ENCODE results near the gene CACNA1B. TPM values are rescaled to one million over a fixed set of nuclear protein-coding genes. Genes with fewer than 3 reads are reported as not detected.

Gene CACNA1B
- total RNA-seq, 2 donors from 2014 or later = 0.26 to 0.99 TPM

DNA sequence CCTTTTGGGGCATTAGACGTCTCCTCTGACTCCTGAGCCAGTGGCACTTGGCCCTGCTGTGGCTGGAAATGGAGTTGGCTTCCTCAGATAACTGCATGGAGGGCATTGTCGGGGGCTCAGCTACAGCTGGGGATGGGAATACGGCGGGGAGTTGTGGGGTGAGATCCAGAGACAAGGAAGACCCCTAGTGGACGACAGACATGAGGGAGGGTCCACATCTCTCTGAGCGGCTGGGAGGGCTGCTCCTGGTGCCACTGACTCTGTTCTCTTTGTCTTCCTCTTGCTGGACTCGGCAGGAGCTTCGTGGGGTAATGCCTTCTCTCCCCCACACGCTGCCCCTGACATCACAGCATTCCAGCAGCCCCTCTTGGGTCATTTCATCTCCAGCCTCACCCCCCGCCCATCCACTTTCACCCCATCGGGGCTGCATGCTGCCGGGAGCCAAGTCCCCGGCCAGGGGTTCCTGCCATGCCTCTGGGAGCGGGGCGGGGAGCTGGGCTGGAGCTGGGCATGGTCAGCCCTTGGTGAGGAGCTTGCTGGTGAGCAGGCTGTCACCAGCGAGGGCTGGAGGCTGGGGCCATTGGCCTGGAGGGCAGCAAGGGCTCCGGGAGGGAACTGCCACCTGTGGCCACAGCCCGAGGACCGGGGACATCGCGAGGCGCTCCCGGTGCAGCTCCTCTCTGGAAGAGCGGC lies 172.3 kb downstream of the CACNA1B start:
- H3K27me3 ChIP-seq = no peaks in the 10 kb centered on the region
- intact Hi-C loops (cut with DNase I) = no loop called here

DNA sequence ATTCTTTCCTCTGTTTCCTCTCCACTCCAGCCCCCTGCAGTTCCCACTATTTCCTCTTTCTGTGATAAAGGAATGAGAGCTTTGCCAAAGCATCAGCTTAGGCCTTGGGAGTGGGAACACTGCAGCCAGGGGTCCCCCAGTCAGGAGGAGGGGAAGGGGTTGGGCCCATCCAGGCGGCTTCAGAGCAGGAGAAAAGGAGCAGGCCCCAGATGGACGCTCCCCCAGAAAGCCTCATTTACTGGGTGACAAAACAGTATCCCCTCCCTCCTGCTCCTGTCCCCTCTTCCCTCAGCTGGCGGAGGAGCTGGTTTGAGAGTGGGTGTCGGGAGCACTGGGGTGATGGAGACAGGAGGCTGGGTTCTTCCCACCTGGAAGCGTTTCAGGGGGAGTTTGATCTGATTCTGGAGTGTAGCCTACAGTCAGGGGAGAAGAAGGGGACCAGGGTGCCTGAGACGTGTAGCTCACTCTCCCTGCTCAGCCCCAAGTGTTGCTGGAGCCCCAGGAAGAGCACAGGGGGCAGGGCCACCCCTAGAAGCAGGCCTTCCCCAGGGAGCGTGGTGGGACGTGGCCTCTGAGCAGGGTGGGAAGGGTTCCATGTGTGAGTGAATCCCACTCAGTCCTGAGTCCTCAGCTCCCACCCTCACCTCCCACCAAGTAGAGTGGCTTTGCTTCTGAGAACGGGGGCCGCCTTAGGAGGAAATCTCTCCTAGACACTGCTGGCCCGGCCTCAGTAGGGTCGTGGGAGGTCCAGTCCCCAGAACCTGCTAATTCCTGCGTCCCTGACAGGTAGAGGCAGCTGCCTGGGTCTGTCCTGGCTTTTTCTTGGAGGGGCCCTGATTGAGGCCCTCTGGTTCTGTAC lies 173.1 kb downstream of the CACNA1B start:
- ATAC-seq (no peak), DNase-seq (peak in 1 of 4 donors; percentile 4)
- H3K9me3 ChIP-seq = no peaks in the 10 kb centered on the region

More for the DNA sequence above, 172.3 kb downstream of the CACNA1B start:
- DNase-seq (peak in 1 of 4 donors; percentile 5), ATAC-seq (no peak)
- no peak for TF ChIP-seq POLR2A (IDR thresholded peaks at IDR 0.05)
- TF ChIP-seq, protein P1, sequence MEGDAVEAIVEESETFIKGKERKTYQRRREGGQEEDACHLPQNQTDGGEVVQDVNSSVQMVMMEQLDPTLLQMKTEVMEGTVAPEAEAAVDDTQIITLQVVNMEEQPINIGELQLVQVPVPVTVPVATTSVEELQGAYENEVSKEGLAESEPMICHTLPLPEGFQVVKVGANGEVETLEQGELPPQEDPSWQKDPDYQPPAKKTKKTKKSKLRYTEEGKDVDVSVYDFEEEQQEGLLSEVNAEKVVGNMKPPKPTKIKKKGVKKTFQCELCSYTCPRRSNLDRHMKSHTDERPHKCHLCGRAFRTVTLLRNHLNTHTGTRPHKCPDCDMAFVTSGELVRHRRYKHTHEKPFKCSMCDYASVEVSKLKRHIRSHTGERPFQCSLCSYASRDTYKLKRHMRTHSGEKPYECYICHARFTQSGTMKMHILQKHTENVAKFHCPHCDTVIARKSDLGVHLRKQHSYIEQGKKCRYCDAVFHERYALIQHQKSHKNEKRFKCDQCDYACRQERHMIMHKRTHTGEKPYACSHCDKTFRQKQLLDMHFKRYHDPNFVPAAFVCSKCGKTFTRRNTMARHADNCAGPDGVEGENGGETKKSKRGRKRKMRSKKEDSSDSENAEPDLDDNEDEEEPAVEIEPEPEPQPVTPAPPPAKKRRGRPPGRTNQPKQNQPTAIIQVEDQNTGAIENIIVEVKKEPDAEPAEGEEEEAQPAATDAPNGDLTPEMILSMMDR (IDR thresholded peaks at IDR 0.05) = no peak
- Histone ChIP-seq H3K27ac (no peak overlapping the region), H3K4me3 (no peak overlapping the region), H3K9me3 (no peaks in the 10 kb centered on the region), H3K4me1 (no peaks in the 10 kb centered on the region), H3K36me3 (replicated peaks in 1 of 2; ENCODE audit: insufficient read depth in 1 of 2, low read depth in 2 of 2) (no peaks in the 10 kb centered on the region)
- WGBS, 2 donors = 50 to 58% methylated on average over 4 to 20 of the region's 24 CpGs

DNA sequence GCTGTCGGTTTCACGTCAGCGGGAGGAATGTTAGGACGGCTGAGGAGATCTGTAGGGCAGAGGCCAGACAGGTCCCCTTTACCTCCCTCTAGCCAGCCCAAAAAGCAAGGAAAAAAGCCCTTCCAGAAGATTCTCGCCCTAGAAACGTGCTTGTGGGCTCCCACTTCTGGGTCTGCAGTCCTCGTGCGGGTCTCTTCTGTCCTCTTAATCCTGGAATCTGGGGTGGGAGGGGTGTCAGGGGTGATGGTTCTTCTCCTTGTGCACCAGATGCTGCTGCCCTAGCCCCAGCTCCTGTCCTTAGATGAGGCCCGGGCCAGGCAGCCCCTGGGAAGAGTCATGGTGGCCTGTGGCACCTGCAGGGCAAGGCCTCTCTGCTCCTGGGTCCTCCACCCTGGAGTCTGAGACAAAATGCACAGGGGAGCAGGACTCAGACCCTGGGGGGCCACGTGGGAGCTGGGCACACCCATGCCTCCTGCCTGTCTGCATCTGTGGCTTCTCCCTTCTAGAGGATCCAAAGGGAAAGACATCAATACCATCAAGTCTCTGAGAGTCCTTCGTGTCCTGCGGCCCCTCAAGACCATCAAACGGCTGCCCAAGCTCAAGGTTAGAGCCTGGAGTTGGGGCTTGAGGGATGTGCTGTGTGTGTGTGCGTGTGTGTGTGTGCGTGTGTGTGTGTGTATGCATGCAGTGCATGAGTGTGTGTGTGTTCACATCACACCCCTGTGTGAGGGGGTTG lies 174.2 kb downstream of the CACNA1B start:
- DNase-seq = no peak
- intact Hi-C loops (cut with DNase I) = no loop called here

More for the DNA sequence above, 173.1 kb downstream of the CACNA1B start:
- intact Hi-C loops (cut with DNase I) = no loop called here
- H3K4me3 ChIP-seq = no peak overlapping the region
- WGBS, 2 donors = 66 to 74% methylated on average over 6 to 13 of the region's 13 CpGs
- H3K36me3 ChIP-seq (replicated peaks in 1 of 2; ENCODE audit: insufficient read depth in 1 of 2, low read depth in 2 of 2) = no peaks in the 10 kb centered on the region
- no peak overlapping the region for H3K27ac ChIP-seq
- TF ChIP-seq, protein P1 (IDR thresholded peaks at IDR 0.05) = no peak
- TF ChIP-seq POLR2A (IDR thresholded peaks at IDR 0.05) = no peak
- H3K27me3 ChIP-seq = no peaks in the 10 kb centered on the region
- H3K4me1 ChIP-seq = no peaks in the 10 kb centered on the region

DNA sequence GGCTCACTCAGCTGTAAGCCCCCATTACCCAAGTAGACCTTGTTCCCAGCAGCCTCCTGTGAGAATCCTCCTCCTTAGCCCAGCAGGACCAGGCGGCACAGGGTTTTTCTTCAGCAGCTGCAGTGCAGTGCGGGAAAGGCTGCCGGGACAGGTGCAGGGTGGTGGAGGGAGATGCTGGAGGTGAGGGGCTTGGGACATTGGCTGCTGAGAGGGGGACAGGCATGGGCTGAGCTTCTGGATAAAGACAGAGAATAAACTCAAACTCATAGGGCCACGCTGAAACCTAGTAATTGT lies 174.7 kb downstream of the CACNA1B start:
- ATAC-seq (no peak), DNase-seq (peak in 1 of 4 donors; percentile 1)
- no peaks in the 10 kb centered on the region for H3K4me1 ChIP-seq
- no peak overlapping the region for H3K4me3 ChIP-seq
- WGBS, 2 donors = 85 to 92% methylated on average over 4 of the region's 4 CpGs
- H3K27ac ChIP-seq = no peak overlapping the region
- intact Hi-C loops (cut with DNase I) = no loop called here
- no peaks in the 10 kb centered on the region for H3K27me3 ChIP-seq
- no peak for TF ChIP-seq POLR2A (IDR thresholded peaks at IDR 0.05)
- TF ChIP-seq, protein P1 (IDR thresholded peaks at IDR 0.05) = no peak
- H3K9me3 ChIP-seq = no peaks in the 10 kb centered on the region
- H3K36me3 ChIP-seq (replicated peaks in 1 of 2; ENCODE audit: insufficient read depth in 1 of 2, low read depth in 2 of 2) = no peaks in the 10 kb centered on the region

More for the DNA sequence above, 174.2 kb downstream of the CACNA1B start:
- no peak for TF ChIP-seq POLR2A (IDR thresholded peaks at IDR 0.05)
- TF ChIP-seq, protein P1 (IDR thresholded peaks at IDR 0.05) = no peak
- Histone ChIP-seq H3K36me3 (replicated peaks in 1 of 2; ENCODE audit: insufficient read depth in 1 of 2, low read depth in 2 of 2) (no peaks in the 10 kb centered on the region), H3K27ac (no peak overlapping the region), H3K27me3 (no peaks in the 10 kb centered on the region), H3K4me1 (no peaks in the 10 kb centered on the region), H3K9me3 (no peaks in the 10 kb centered on the region), H3K4me3 (no peak overlapping the region)
- WGBS, 2 donors = 69 to 77% methylated on average over 11 to 15 of the region's 15 CpGs
- no peak for ATAC-seq
